ENCODE data around the gene FOXP1. TPM values are rescaled to one million over a fixed set of nuclear protein-coding genes. Genes with fewer than 3 reads are reported as not detected.

FOXP1 gene
- total and polyA plus RNA-seq, 2 of the 8 experiments (the other 6 are each of a cell fraction or from before 2014, with no cell fraction given): 13.9 to 25.4 TPM

GRCh38 chr3:71118436-71118835 is 465.1 kb downstream of the FOXP1 start:
- H2BK20ac ChIP-seq (ENCODE audit: low read length): no peak overlapping the region
- H3K4me3 ChIP-seq (ENCODE audit: extremely low read depth in 1 of 4, insufficient read depth in 2 of 4, low read depth in 3 of 4, low read length in 4 of 4): no peak overlapping the region
- no peak overlapping the region for H4K91ac ChIP-seq (replicated peaks; ENCODE audit: insufficient read length, low read length)
- H2BK15ac ChIP-seq (ENCODE audit: low read length): no peak overlapping the region
- TF ChIP-seq SIN3A (conservative IDR thresholded peaks at IDR 0.05 in 1 of 2, IDR thresholded peaks at IDR 0.05 in 1 of 2; ENCODE audit: low read depth in 1 of 2, low read length in 2 of 2): no peak
- TF ChIP-seq NANOG (IDR thresholded peaks at IDR 0.05; ENCODE audit: insufficient read depth, low read depth, low read length, poor library complexity, severe bottlenecking): no peak
- no peak for TF ChIP-seq TAF1 (IDR thresholded peaks at IDR 0.05; ENCODE audit: low read depth, low read length)
- TF ChIP-seq POU5F1 (IDR thresholded peaks at IDR 0.05; ENCODE audit: low read depth, low read length): no peak
- TF ChIP-seq RBBP5 (IDR thresholded peaks at IDR 0.05; ENCODE audit: borderline replicate concordance, low read depth, low read length): no peak
- no peak for TF ChIP-seq TEAD4 (IDR thresholded peaks at IDR 0.05; ENCODE audit: low read depth, low read length)
- TF ChIP-seq KDM4A (IDR thresholded peaks at IDR 0.05; ENCODE audit: low read depth, low read length, severe bottlenecking): no peak
- no peak for TF ChIP-seq TBP (IDR thresholded peaks at IDR 0.05; ENCODE audit: low read depth, low read length)
- H2AFZ ChIP-seq (ENCODE audit: low read length): no peak overlapping the region
- no peak overlapping the region for H3K23ac ChIP-seq (ENCODE audit: insufficient read length)
- H2BK12ac ChIP-seq (ENCODE audit: low read depth, low read length): no peak overlapping the region
- H3K23me2 ChIP-seq (ENCODE audit: low read depth, low read length): no peaks in the 10 kb centered on the region
- H3K9me3 ChIP-seq (ENCODE audit: insufficient read depth in 2 of 2, low read depth in 1 of 2, low read length in 1 of 2): no peaks in the 10 kb centered on the region
- no peak overlapping the region for H3K14ac ChIP-seq (ENCODE audit: insufficient read length)
- 0 out of 8 replicates have a peak, but pooled peaks cover 0 to 3% (median 0%) of the 10 kb centered on the region in 4 experiments for H3K36me3 ChIP-seq (ENCODE audit: control insufficient read depth in 2 of 4, insufficient read depth in 4 of 4, low read length in 3 of 4)
- H4K8ac ChIP-seq (ENCODE audit: extremely low read depth, insufficient read depth, low read length): no peak overlapping the region
- peaks cover 0 to 8% (median 2%) of the 10 kb centered on the region in 4 experiments; a peak in 3 of 7 replicates for H3K4me1 ChIP-seq (replicated peaks in 1 of 4; ENCODE audit: control insufficient read depth in 3 of 4, insufficient read depth in 4 of 4, low read length in 3 of 4)
- H3K79me1 ChIP-seq (ENCODE audit: low read depth, low read length): no peaks in the 10 kb centered on the region
- H2BK5ac ChIP-seq (ENCODE audit: low read depth, low read length): no peak overlapping the region
- H4K5ac ChIP-seq (ENCODE audit: insufficient read length, low read depth, low read length): no peak overlapping the region
- H2AK5ac ChIP-seq (ENCODE audit: low read depth, low read length): no peak overlapping the region
- WGBS, 2 experiments (ENCODE audit: extremely low coverage in 1 of 2, insufficient coverage in 1 of 2, insufficient read length in 1 of 2, insufficient replicate concordance in 2 of 2, low coverage in 1 of 2, low lambda C conversion rate in 2 of 2, missing lambda C conversion rate in 1 of 2): 89% methylated on average over 4 of the region's 4 CpGs; no CpG with 5 or more reads in 1 of the 2 experiments
- no peak overlapping the region for H3K9ac ChIP-seq (replicated peaks in 1 of 4; ENCODE audit: extremely low read depth in 1 of 4, low read depth in 3 of 4, low read length in 3 of 4)
- H3K56ac ChIP-seq (replicated peaks; ENCODE audit: insufficient read length, low read depth, low read length): no peak overlapping the region
- no peaks in the 10 kb centered on the region for H3K27me3 ChIP-seq (replicated peaks in 1 of 4; ENCODE audit: control insufficient read depth in 3 of 4, extremely low read depth in 1 of 4, insufficient read depth in 3 of 4, low read length in 3 of 4)
- ChIA-PET CTCF (ENCODE audit: partially characterized antibody) (no interaction called here), POLR2A (ENCODE audit: partially characterized antibody) (no interaction called here)
- no peak for FAIRE-seq
- no peak overlapping the region for H2BK120ac ChIP-seq (replicated peaks; ENCODE audit: low read depth, low read length)
- H3K27ac ChIP-seq (ENCODE audit: low read depth, low read length): no peak overlapping the region
- no peak overlapping the region for H3K4me2 ChIP-seq (ENCODE audit: insufficient read depth in 1 of 2, low read depth in 2 of 2, low read length in 2 of 2)
- no peak overlapping the region for H3K4ac ChIP-seq (replicated peaks; ENCODE audit: insufficient read length, low read depth, low read length)
- H3K18ac ChIP-seq (ENCODE audit: extremely low read depth, low read length): no peak overlapping the region
- no peaks in the 10 kb centered on the region for H3K79me2 ChIP-seq (ENCODE audit: control insufficient read depth in 1 of 2, insufficient read depth in 2 of 2, low read length in 2 of 2)
- no peak for DNase-seq (ENCODE audit: low read depth in 1 of 2, low spot score in 2 of 2)
- H4K20me1 ChIP-seq (replicated peaks in 1 of 2; ENCODE audit: control insufficient read depth in 1 of 2, insufficient read depth in 2 of 2, low read length in 2 of 2): no peaks in the 10 kb centered on the region

All from H1 (cell line).